ENCODE data around the gene DHRS7B. TPM values are rescaled to one million over a fixed set of nuclear protein-coding genes. Genes with fewer than 3 reads are reported as not detected.

DHRS7B gene
- total RNA-seq, 8 experiments from 2014 or later, result 8.3 to 49.4 (median 18.3) TPM

- Histone ChIP-seq H3K4me1 (replicated peaks in 1 of 2) (no peaks in the 10 kb centered on the region), H3K27ac (no peak overlapping the region), H3K4me3 (no peak overlapping the region)
- peak in 1 of 8 experiments; percentile 18 for ATAC-seq (replicated peaks in 6 of 8)
- in situ Hi-C loops (cut with MboI; ENCODE audit: low pct_unique_long_range_greater_than_20kb in 2 of 9, low sequenced_read_pairs in 9 of 9, unreplicated experiment in 9 of 9), result loop anchor here in 1 of 9 experiments (25.0 kb wide), 1 partner anchor 91 kb away; the partner anchor contains the start of gene DHRS7B
- WGBS, 10 experiments, result 75 to 100% (median 89%) methylated on average over 1 to 3 of the region's 4 CpGs; no CpG with 5 or more reads in 6 of the 10 experiments
These were observed 101.3 kb downstream of the DHRS7B start for GRCh38 chr17:21228111-21228510.

- H3K27ac ChIP-seq, result no peak overlapping the region
- 88 to 100% (median 100%) methylated on average over 1 to 2 of the region's 2 CpGs; no CpG with 5 or more reads in 5 of the 10 experiments for WGBS, 10 experiments
- no peak overlapping the region for H3K4me3 ChIP-seq
- H3K4me1 ChIP-seq (replicated peaks in 1 of 2), result no peaks in the 10 kb centered on the region
- no peak for ATAC-seq (replicated peaks in 6 of 8)
- in situ Hi-C loops (cut with MboI; ENCODE audit: low pct_unique_long_range_greater_than_20kb in 2 of 9, low sequenced_read_pairs in 9 of 9, unreplicated experiment in 9 of 9), result loop anchor here in 1 of 9 experiments (25.0 kb wide), 1 partner anchor 92 kb away; the partner anchor contains the start of gene DHRS7B
These were observed 102.1 kb downstream of the DHRS7B start for GRCh38 chr17:21228845-21229244.

GRCh38 chr17:21231533-21231932 is 104.8 kb downstream of the DHRS7B start:
- Histone ChIP-seq H3K27ac (no peak overlapping the region), H3K4me1 (replicated peaks in 1 of 2) (no peaks in the 10 kb centered on the region), H3K4me3 (no peak overlapping the region)
- in situ Hi-C loops (cut with MboI; ENCODE audit: low pct_unique_long_range_greater_than_20kb in 2 of 9, low sequenced_read_pairs in 9 of 9, unreplicated experiment in 9 of 9), result loop anchor here in 1 of 9 experiments (25.0 kb wide), 1 partner anchor 94 kb away; the partner anchor contains the start of gene DHRS7B
- WGBS, 10 experiments, result 60 to 71% methylated on average over 1 to 5 of the region's 6 CpGs; no CpG with 5 or more reads in 8 of the 10 experiments
- no peak for ATAC-seq (replicated peaks in 6 of 8)

GRCh38 chr17:21232033-21232749 is 105.4 kb downstream of the DHRS7B start:
- Histone ChIP-seq H3K27ac (no peak overlapping the region), H3K4me1 (replicated peaks in 1 of 2) (no peaks in the 10 kb centered on the region), H3K4me3 (no peak overlapping the region)
- in situ Hi-C loops (cut with MboI; ENCODE audit: low pct_unique_long_range_greater_than_20kb in 2 of 9, low sequenced_read_pairs in 9 of 9, unreplicated experiment in 9 of 9), result loop anchor here in 1 of 9 experiments (25.0 kb wide), 1 partner anchor 95 kb away; the partner anchor contains the start of gene DHRS7B
- no peak for ATAC-seq (replicated peaks in 6 of 8)
- WGBS, 10 experiments, result 70 to 98% (median 83%) methylated on average over 1 to 4 of the region's 4 CpGs; no CpG with 5 or more reads in 2 of the 10 experiments

GRCh38 chr17:21233581-21234347 is 107.0 kb downstream of the DHRS7B start:
- Histone ChIP-seq H3K4me1 (replicated peaks in 1 of 2) (no peaks in the 10 kb centered on the region), H3K4me3 (no peak overlapping the region), H3K27ac (no peak overlapping the region)
- WGBS, 10 experiments, result 0 to 100% (median 55%) methylated on average over 1 to 5 of the region's 7 CpGs; no CpG with 5 or more reads in 2 of the 10 experiments
- ATAC-seq (replicated peaks in 6 of 8), result peak in 4 of 8 experiments; percentile 17 to 95 (median 72)
- in situ Hi-C loops (cut with MboI; ENCODE audit: low pct_unique_long_range_greater_than_20kb in 2 of 9, low sequenced_read_pairs in 9 of 9, unreplicated experiment in 9 of 9), result loop anchor here in 1 of 9 experiments (25.0 kb wide), 1 partner anchor 96 kb away; the partner anchor contains the start of gene DHRS7B

GRCh38 chr17:21235921-21236320 is 109.2 kb downstream of the DHRS7B start:
- ATAC-seq (replicated peaks in 6 of 8), result no peak
- in situ Hi-C loops (cut with MboI; ENCODE audit: low pct_unique_long_range_greater_than_20kb in 2 of 9, low sequenced_read_pairs in 9 of 9, unreplicated experiment in 9 of 9), result loop anchor here in 1 of 9 experiments (25.0 kb wide), 1 partner anchor 99 kb away; the partner anchor contains the start of gene DHRS7B
- H3K4me3 ChIP-seq, result no peak overlapping the region
- no peak overlapping the region for H3K27ac ChIP-seq
- H3K4me1 ChIP-seq (replicated peaks in 1 of 2), result peaks cover 2 to 10% of the 10 kb centered on the region in 2 donors
- 0 to 83% (median 14%) methylated on average over 1 of the region's 1 CpG; no CpG with 5 or more reads in 4 of the 10 experiments for WGBS, 10 experiments

GRCh38 chr17:21239680-21240368 is 113.1 kb downstream of the DHRS7B start:
- Histone ChIP-seq H3K4me1 (replicated peaks in 1 of 2) (peaks cover 16 to 24% of the 10 kb centered on the region in 2 donors), H3K27ac (no peak overlapping the region), H3K4me3 (no peak overlapping the region)
- in situ Hi-C loops (cut with MboI; ENCODE audit: low pct_unique_long_range_greater_than_20kb in 2 of 9, low sequenced_read_pairs in 9 of 9, unreplicated experiment in 9 of 9), result loop anchor here in 1 of 9 experiments (25.0 kb wide), 1 partner anchor 103 kb away; the partner anchor contains the start of gene DHRS7B
- WGBS, 10 experiments, result 78 to 100% (median 96%) methylated on average over 1 to 4 of the region's 12 CpGs; no CpG with 5 or more reads in 4 of the 10 experiments
- ATAC-seq (replicated peaks in 6 of 8), result peak; percentile 10 to 62 (median 27)

- WGBS, 10 experiments, result 0 to 94% (median 59%) methylated on average over 1 to 7 of the region's 25 CpGs; no CpG with 5 or more reads in 4 of the 10 experiments
These were observed 113.7 kb downstream of the DHRS7B start for GRCh38 chr17:21240369-21241055.

More at GRCh38 chr17:21240369-21241055, 113.7 kb downstream of the DHRS7B start:
- no peak overlapping the region for H3K27ac ChIP-seq
- peak in 7 of 8 experiments; percentile 5 to 39 (median 20) for ATAC-seq (replicated peaks in 6 of 8)
- no peak overlapping the region for H3K4me3 ChIP-seq
- peaks cover 16 to 24% of the 10 kb centered on the region in 2 donors for H3K4me1 ChIP-seq (replicated peaks in 1 of 2)
- in situ Hi-C loops (cut with MboI; ENCODE audit: low pct_unique_long_range_greater_than_20kb in 2 of 9, low sequenced_read_pairs in 9 of 9, unreplicated experiment in 9 of 9), result loop anchor here in 1 of 9 experiments (25.0 kb wide), 1 partner anchor 103 kb away; the partner anchor contains the start of gene DHRS7B

Other genes starting within 250 kb of the DHRS7B start
- gene USP22, start 84.0 kb upstream of the DHRS7B start, total RNA-seq, result 100 to 1,000 TPM; 121 to 282 (median 209) TPM
- 10 to 100 TPM; 18.7 to 41.5 (median 25.1) TPM for gene TMEM11, start 87.2 kb downstream of the DHRS7B start, total RNA-seq
- 10 to 100 TPM in 1 of 8 experiments, 1 to 10 TPM in 7; 3.6 to 10.8 (median 4.9) TPM for gene NATD1, start 126.4 kb downstream of the DHRS7B start, total RNA-seq
- gene MAP2K3, start 157.7 kb downstream of the DHRS7B start, total RNA-seq, result 10 to 100 TPM in 3 of 8 experiments, 1 to 10 TPM in 5; 3.8 to 41.7 (median 6.7) TPM
- 1 to 10 TPM in 6 of 8 experiments, under 1 TPM in 2; 0.35 to 6.3 (median 2.7) TPM for gene KCNJ12, start 249.4 kb downstream of the DHRS7B start, total RNA-seq

All from motor neuron (in vitro differentiated cells).